HepG2 (cell line): ENCODE measurements around the gene VPS9D1. TPM values are rescaled to one million over a fixed set of nuclear protein-coding genes. Genes with fewer than 3 reads are reported as not detected.
A peak's percentile ranks its signal among the peaks of the same experiment; 100 is the strongest.

Experiments
- ARNT ChIP-seq: fragments of 450-650 bp; IDR thresholded peaks from 2 replicates; pipeline ENCODE4 v1.6.1; 2017
- CENPBD1 ChIP-seq: sonication (generic); formaldehyde crosslinking; IDR thresholded peaks from 2 replicates; pipeline ENCODE4 v1.8.0; 2022; ENCODE audit warnings: missing genetic modification reagents, low read depth, mild to moderate bottlenecking, borderline replicate concordance
- ERF ChIP-seq: IDR thresholded peaks from 2 replicates; pipeline ENCODE4 v1.6.1; 2018; ENCODE audit warnings: missing biosample characterization, missing genetic modification reagents
- GPBP1L1 ChIP-seq: sonication (generic); formaldehyde crosslinking; IDR thresholded peaks from 2 replicates; pipeline ENCODE4 v1.5.0; 2020; ENCODE audit warnings: mild to moderate bottlenecking, missing genetic modification reagents
- GZF1 ChIP-seq: sonication (generic); formaldehyde crosslinking; IDR thresholded peaks from 2 replicates; pipeline ENCODE4 v1.5.1; 2020; ENCODE audit warnings: mild to moderate bottlenecking, missing genetic modification reagents
- IKZF1 ChIP-seq: fragments of 450-650 bp; IDR thresholded peaks from 2 replicates; pipeline ENCODE4 v1.7.1; 2016
- ISX ChIP-seq: sonication (generic); formaldehyde crosslinking; conservative IDR thresholded peaks from 2 replicates; pipeline ENCODE4 v1.5.0; 2020; ENCODE audit warnings: missing genetic modification reagents
- MIER3 ChIP-seq: IDR thresholded peaks from 2 replicates; pipeline ENCODE4 v1.6.1; 2016; ENCODE audit warnings: missing compliant biosample characterization, borderline replicate concordance
- MXD1 ChIP-seq: sonication (generic); formaldehyde crosslinking; IDR thresholded peaks from 2 replicates; pipeline ENCODE4 v1.4.0; 2020; ENCODE audit warnings: mild to moderate bottlenecking, missing genetic modification reagents
- NR2F2 ChIP-seq: IDR thresholded peaks from 2 replicates; pipeline ENCODE4 v1.6.1; 2012; ENCODE audit warnings: low read depth, inconsistent platforms, borderline replicate concordance
- SUZ12 ChIP-seq: fragments of 150-350 bp; IDR thresholded peaks from 2 replicates; pipeline ENCODE4 v1.6.1; 2014; ENCODE audit warnings: low read depth, low read length
- ZBTB43 ChIP-seq: sonication (generic); formaldehyde crosslinking; conservative IDR thresholded peaks from 2 replicates; pipeline ENCODE4 v1.4.0; 2020; ENCODE audit warnings: missing genetic modification reagents
- ZBTB44 ChIP-seq: sonication (generic); formaldehyde crosslinking; IDR thresholded peaks from 2 replicates; pipeline ENCODE4 v1.4.0; 2020; ENCODE audit warnings: missing genetic modification reagents
- ZFP36L2 ChIP-seq: sonication (generic); formaldehyde crosslinking; IDR thresholded peaks from 2 replicates; pipeline ENCODE4 v1.4.0; 2020; ENCODE audit warnings: missing genetic modification reagents
- ZFP41 ChIP-seq: sonication (generic); formaldehyde crosslinking; IDR thresholded peaks from 2 replicates; pipeline ENCODE4 v1.4.0; 2020; ENCODE audit warnings: mild to moderate bottlenecking, missing genetic modification reagents, borderline replicate concordance
- ZMYM4 ChIP-seq: sonication (generic); formaldehyde crosslinking; IDR thresholded peaks from 2 replicates; pipeline ENCODE4 v1.8.1; 2023; ENCODE audit warnings: mild to moderate bottlenecking, missing genetic modification reagents
- ZNF414 ChIP-seq: sonication (generic); formaldehyde crosslinking; IDR thresholded peaks from 2 replicates; pipeline ENCODE4 v1.5.0; 2020; ENCODE audit warnings: missing genetic modification reagents
- ZNF512 ChIP-seq: sonication (generic); formaldehyde crosslinking; IDR thresholded peaks from 2 replicates; pipeline ENCODE4 v1.4.0; 2020; ENCODE audit warnings: mild to moderate bottlenecking, missing genetic modification reagents
- ZNF703 ChIP-seq: sonication (generic); formaldehyde crosslinking; IDR thresholded peaks from 2 replicates; pipeline ENCODE4 v1.5.1; 2020; ENCODE audit warnings: missing genetic modification reagents, mild to moderate bottlenecking, moderate library complexity, borderline replicate concordance
- ZNF709 ChIP-seq: sonication (generic); formaldehyde crosslinking; IDR thresholded peaks from 2 replicates; pipeline ENCODE4 v1.5.0; 2020; ENCODE audit warnings: mild to moderate bottlenecking, missing genetic modification reagents
- ZNF781 ChIP-seq: sonication (generic); formaldehyde crosslinking; IDR thresholded peaks from 2 replicates; pipeline ENCODE4 v1.5.1; 2020; ENCODE audit warnings: borderline replicate concordance, mild to moderate bottlenecking, missing genetic modification reagents; ENCODE audit errors: not compliant biosample characterization
- ZZZ3 ChIP-seq: sonication (generic); formaldehyde crosslinking; IDR thresholded peaks from 2 replicates; pipeline ENCODE4 v1.4.0; 2020; ENCODE audit warnings: missing genetic modification reagents, mild to moderate bottlenecking, borderline replicate concordance
- polyA plus RNA-seq, 8 experiments: library from polyadenylated mRNA; depleted of rRNA in 3 of 8; stranded (reverse) in 7 of 8; unstranded in 1 of 8; fragments of >200 nt; fragmentation: Illumina TruSeq in 4 of 8; extraction: Trizol in 4 of 8; gene quantifications; 2 replicates each; pipeline versions ENCODE4 v1.2.1 to v1.2.3, GENCODE V29; 2011 to 2016; ENCODE audit warnings: low read depth in 4 of 8, missing spikeins in 1 of 8, mixed read lengths in 1 of 8; ENCODE audit not compliant: insufficient read depth in 1 of 8
- total RNA-seq, 5 experiments: library from RNA; depleted of rRNA; stranded (reverse); fragments of >200 nt; fragmentation: Illumina TruSeq; extraction: Trizol; gene quantifications; 2 replicates each; pipeline ENCODE4 v1.2.3, GENCODE V29; 2016; ENCODE audit warnings: low read depth in 1 of 5

VPS9D1 gene
- total and polyA plus RNA-seq, 2 of the 13 experiments (the other 11 are each of a cell fraction or from before 2014, with no cell fraction given), result 10.1 to 13.2 TPM

GRCh38 chr16:89693931-89694783 lies 26.5 kb downstream of the VPS9D1 start (continued):
- TF ChIP-seq ZBTB44 (CRISPR knock-in tag) (no peak), GPBP1L1 (CRISPR knock-in tag) (no peak), ZNF414 (CRISPR knock-in tag) (peak; percentile 71; the same call in 1 of the 2 replicates), ZBTB43 (no peak), ZFP41 (CRISPR knock-in tag) (no peak), CENPBD1 (CRISPR knock-in tag) (no peak; the same call in 1 of the 2 replicates), GZF1 (CRISPR knock-in tag) (no peak), NR2F2 (peak; percentile 85; the same call in 1 of the 2 replicates), ERF (CRISPR knock-in tag) (no peak), IKZF1 (no peak), ZZZ3 (0 out of 2 replicates have a peak, but pooled peaks have one; percentile 28), ARNT (no peak), ZMYM4 (CRISPR knock-in tag) (peak; percentile 46; the same call in 1 of the 2 replicates), ZNF709 (no peak), ISX (CRISPR knock-in tag) (no peak), ZNF703 (CRISPR knock-in tag) (no peak), ZNF512 (CRISPR knock-in tag) (no peak), ZNF781 (CRISPR knock-in tag) (no peak), MXD1 (no peak), MIER3 (CRISPR knock-in tag) (no peak), SUZ12 (no peak), ZFP36L2 (CRISPR knock-in tag) (no peak)
